H1 (cell line): ENCODE results near the gene SF3B6. TPM values are rescaled to one million over a fixed set of nuclear protein-coding genes. Genes with fewer than 3 reads are reported as not detected.

ENCODE experiments used
- CTCF ChIA-PET: fragments of 300-600 bp; sonication (Branson Sonifier 250); formaldehyde crosslinking; loops from one replicate; lab custom pipeline; 2021; ENCODE audit not compliant: partially characterized antibody; lab: Charles Lee
- POLR2A ChIA-PET: fragments of 300-600 bp; sonication (Branson Sonifier 250); formaldehyde crosslinking; loops from one replicate; lab custom pipeline; 2021; ENCODE audit warnings: inconsistent platforms; ENCODE audit not compliant: partially characterized antibody; lab: Charles Lee
- DNase-seq, 2 experiments: peaks; one replicate each; pipeline versions ENCODE4 v3.0.0 to v3.0.0-alpha.2; 2010 to 2022; ENCODE audit warnings: low spot score in 2 of 2, low read depth in 1 of 2, mixed read lengths in 1 of 2
- FAIRE-seq: peaks from 2 replicates; lab custom pipeline; 2011; peaks lifted over from hg19 to GRCh38; lab: Jason Lieb, UNC
- H2AFZ ChIP-seq: 2 replicates; pipeline ENCODE4 v1.8.1; 2012; ENCODE audit warnings: low read length, inconsistent platforms
- H2AK5ac ChIP-seq: 2 replicates; pipeline ENCODE4 v1.6.1; 2013; ENCODE audit warnings: low read depth, low read length
- H2BK120ac ChIP-seq: replicated peaks from 2 replicates; pipeline ENCODE3; 2013; ENCODE audit warnings: low read depth, low read length, inconsistent platforms
- H2BK12ac ChIP-seq: 2 replicates; pipeline ENCODE4 v1.6.1; 2013; ENCODE audit warnings: low read depth, low read length
- H2BK15ac ChIP-seq: 2 replicates; pipeline ENCODE4 v1.6.1; 2013; ENCODE audit warnings: low read length
- H2BK20ac ChIP-seq: 2 replicates; pipeline ENCODE4 v1.6.1; 2013; ENCODE audit warnings: low read length
- H2BK5ac ChIP-seq: 2 replicates; pipeline ENCODE4 v1.6.1; 2013; ENCODE audit warnings: low read depth, low read length
- H3K14ac ChIP-seq: 2 replicates; pipeline ENCODE4 v1.6.1; 2013; ENCODE audit warnings: inconsistent platforms; ENCODE audit not compliant: insufficient read length
- H3K18ac ChIP-seq: 2 replicates; pipeline ENCODE4 v1.6.1; 2013; ENCODE audit warnings: low read length; ENCODE audit errors: extremely low read depth
- H3K23ac ChIP-seq: 2 replicates; pipeline ENCODE4 v1.6.1; 2013; ENCODE audit warnings: inconsistent platforms; ENCODE audit not compliant: insufficient read length
- H3K23me2 ChIP-seq: 2 replicates; pipeline ENCODE4 v1.6.1; 2013; ENCODE audit warnings: low read depth, low read length
- H3K27ac ChIP-seq: 2 replicates; pipeline ENCODE4 v1.6.1; 2011; ENCODE audit warnings: low read depth, low read length, inconsistent platforms
- H3K27me3 ChIP-seq, 4 experiments: replicated peaks in 1 of 4; 1 replicate in 1 of 4; 2 replicates in 3 of 4; pipeline versions ENCODE4 v1.6.1 to v1.8.1; 2011 to 2013; ENCODE audit warnings: low read length in 3 of 4, mild to moderate bottlenecking in 3 of 4, inconsistent platforms in 2 of 4, mixed read lengths in 2 of 4, moderate library complexity in 1 of 4; ENCODE audit not compliant: control insufficient read depth in 3 of 4, insufficient read depth in 3 of 4; ENCODE audit errors: extremely low read depth in 1 of 4
- H3K36me3 ChIP-seq, 4 experiments: 2 replicates each; pipeline versions ENCODE4 v1.6.1 to v1.8.1; 2011 to 2013; ENCODE audit warnings: mild to moderate bottlenecking in 4 of 4, low read length in 3 of 4, moderate library complexity in 2 of 4, control low read depth in 1 of 4, inconsistent platforms in 1 of 4; ENCODE audit not compliant: insufficient read depth in 4 of 4, control insufficient read depth in 2 of 4
- H3K4ac ChIP-seq: replicated peaks from 2 replicates; pipeline ENCODE3; 2013; ENCODE audit warnings: low read length, low read depth, mixed read lengths, inconsistent platforms; ENCODE audit not compliant: insufficient read length
- H3K4me1 ChIP-seq, 4 experiments: replicated peaks in 1 of 4; 1 replicate in 1 of 4; 2 replicates in 3 of 4; pipeline versions ENCODE4 v1.6.1 to v1.8.1; 2011 to 2013; ENCODE audit warnings: low read length in 3 of 4, inconsistent platforms in 2 of 4, mixed read lengths in 1 of 4; ENCODE audit not compliant: insufficient read depth in 4 of 4, control insufficient read depth in 3 of 4
- H3K4me2 ChIP-seq, 2 experiments: 2 replicates each; pipeline versions ENCODE4 v1.6.1 to v1.8.1; 2011 to 2013; ENCODE audit warnings: low read depth in 2 of 2, low read length in 2 of 2, control low read depth in 1 of 2, inconsistent platforms in 1 of 2, mild to moderate bottlenecking in 1 of 2; ENCODE audit not compliant: insufficient read depth in 1 of 2
- H3K4me3 ChIP-seq, 4 experiments: fragments of 200-600, 300-600 bp in 1 of 4; sonication (generic), shearing (Covaris generic), sonication (Bioruptor Twin) in 1 of 4; 2 replicates each; pipeline versions ENCODE4 v1.5.1 to v1.8.1; 2011 to 2016; ENCODE audit warnings: low read length in 4 of 4, low read depth in 3 of 4, control low read depth in 2 of 4, inconsistent platforms in 2 of 4, mild to moderate bottlenecking in 2 of 4, mixed read lengths in 1 of 4, moderate library complexity in 1 of 4; ENCODE audit not compliant: insufficient read depth in 2 of 4; ENCODE audit errors: extremely low read depth in 1 of 4
- H3K56ac ChIP-seq: replicated peaks from 2 replicates; pipeline ENCODE3; 2013; ENCODE audit warnings: low read depth, mild to moderate bottlenecking, mixed read lengths, low read length, inconsistent platforms; ENCODE audit not compliant: insufficient read length
- H3K79me1 ChIP-seq: 2 replicates; pipeline ENCODE4 v1.6.1; 2013; ENCODE audit warnings: low read depth, low read length, control low read depth
- H3K79me2 ChIP-seq, 2 experiments: 2 replicates each; pipeline versions ENCODE4 v1.6.1 to v1.8.1; 2012 to 2013; ENCODE audit warnings: low read length in 2 of 2, mild to moderate bottlenecking in 2 of 2, inconsistent platforms in 1 of 2; ENCODE audit not compliant: insufficient read depth in 2 of 2, control insufficient read depth in 1 of 2
- H3K9ac ChIP-seq, 4 experiments: replicated peaks in 1 of 4; 1 replicate in 1 of 4; 2 replicates in 3 of 4; pipeline versions ENCODE4 v1.6.1 to v1.8.1; 2011 to 2013; ENCODE audit warnings: low read depth in 3 of 4, low read length in 3 of 4, control low read depth in 2 of 4, mild to moderate bottlenecking in 2 of 4, moderate library complexity in 2 of 4, inconsistent platforms in 1 of 4; ENCODE audit errors: extremely low read depth in 1 of 4
- H3K9me3 ChIP-seq, 2 experiments: 2 replicates each; pipeline versions ENCODE4 v1.6.1 to v1.8.1; 2012 to 2013; ENCODE audit warnings: mild to moderate bottlenecking in 2 of 2, moderate library complexity in 2 of 2, control low read depth in 1 of 2, inconsistent platforms in 1 of 2, low read depth in 1 of 2, low read length in 1 of 2, mixed read lengths in 1 of 2; ENCODE audit not compliant: insufficient read depth in 2 of 2
- H4K20me1 ChIP-seq, 2 experiments: replicated peaks in 1 of 2; 2 replicates each; pipeline versions ENCODE3 to v1.8.1; 2011 to 2013; ENCODE audit warnings: inconsistent platforms in 2 of 2, low read length in 2 of 2, mild to moderate bottlenecking in 1 of 2; ENCODE audit not compliant: insufficient read depth in 2 of 2, control insufficient read depth in 1 of 2
- H4K5ac ChIP-seq: 2 replicates; pipeline ENCODE4 v1.6.1; 2013; ENCODE audit warnings: low read length, low read depth, mixed read lengths, inconsistent platforms; ENCODE audit not compliant: insufficient read length
- H4K8ac ChIP-seq: 2 replicates; pipeline ENCODE4 v1.8.0; 2013; ENCODE audit warnings: mild to moderate bottlenecking, moderate library complexity, low read length, inconsistent platforms; ENCODE audit not compliant: insufficient read depth; ENCODE audit errors: extremely low read depth
- H4K91ac ChIP-seq: replicated peaks from 2 replicates; pipeline ENCODE3; 2013; ENCODE audit warnings: low read length, mixed read lengths, inconsistent platforms; ENCODE audit not compliant: insufficient read length
- ATF3 ChIP-seq: IDR thresholded peaks from 2 replicates; pipeline ENCODE4 v1.6.1; 2011; ENCODE audit warnings: low read depth, mild to moderate bottlenecking, low read length; ENCODE audit not compliant: insufficient read depth
- BCL11A ChIP-seq, 2 experiments: IDR thresholded peaks; one replicate each; pipeline ENCODE4 v1.6.1; 2011; ENCODE audit warnings: low read depth in 2 of 2, low read length in 2 of 2, mild to moderate bottlenecking in 2 of 2
- CBX8 ChIP-seq: fragments of 300-800, 300-1000 bp; sonication (generic); IDR thresholded peaks from 2 replicates; pipeline ENCODE4 v1.7.1; 2016; ENCODE audit warnings: low read depth, low read length, borderline replicate concordance
- CHD2 ChIP-seq: IDR thresholded peaks from 2 replicates; pipeline ENCODE4 v1.6.1; 2012; ENCODE audit warnings: low read length, improper control_type of control experiment
- EZH2 ChIP-seq: fragments of 200-600 bp; sonication (generic); IDR thresholded peaks from 2 replicates; pipeline ENCODE4 v1.7.1; 2012; ENCODE audit warnings: low read depth, mild to moderate bottlenecking, moderate library complexity, low read length, inconsistent platforms; ENCODE audit not compliant: severe bottlenecking
- JUN ChIP-seq: IDR thresholded peaks from 2 replicates; pipeline ENCODE4 v1.6.1; 2011; ENCODE audit warnings: low read depth, mild to moderate bottlenecking, improper control_type of control experiment, low read length
- RAD21 ChIP-seq, 2 experiments: IDR thresholded peaks in 1 of 2; conservative IDR thresholded peaks in 1 of 2; 2 replicates each; pipeline ENCODE4 v1.6.1; 2011; ENCODE audit warnings: low read depth in 2 of 2, low read length in 2 of 2, improper control_type of control experiment in 1 of 2, inconsistent platforms in 1 of 2, mild to moderate bottlenecking in 1 of 2, moderate library complexity in 1 of 2
- RFX5 ChIP-seq: IDR thresholded peaks from 2 replicates; pipeline ENCODE4 v1.6.1; 2011; ENCODE audit warnings: low read depth, low read length, improper control_type of control experiment, borderline replicate concordance
- SIRT6 ChIP-seq: IDR thresholded peaks from one replicate; pipeline ENCODE4 v1.7.1; 2012; ENCODE audit warnings: low read length, inconsistent platforms
- SP4 ChIP-seq: IDR thresholded peaks from 2 replicates; pipeline ENCODE4 v1.6.1; 2012; ENCODE audit warnings: low read length, inconsistent platforms
- TAF7 ChIP-seq: optimal IDR thresholded peaks from 2 replicates; pipeline ENCODE3; 2011; ENCODE audit warnings: low read depth, mild to moderate bottlenecking, inconsistent platforms, low read length, moderate library complexity, borderline replicate concordance
- TEAD4 ChIP-seq: IDR thresholded peaks from 2 replicates; pipeline ENCODE4 v1.6.1; 2012; ENCODE audit warnings: low read depth, low read length, inconsistent platforms, mixed read lengths
- ZNF274 ChIP-seq: IDR thresholded peaks from 2 replicates; pipeline ENCODE4 v1.7.0; 2012; ENCODE audit warnings: low read length, borderline replicate concordance; ENCODE audit errors: extremely low read depth
- WGBS, 2 experiments: shearing (Covaris generic) in 1 of 2; methylation state at CpG; one replicate each; pipeline versions ENCODE4 v1.1.6 to v1.1.7; 2013 to 2015; ENCODE audit warnings: low lambda C conversion rate in 2 of 2, mixed read lengths in 2 of 2, inconsistent platforms in 1 of 2, low coverage in 1 of 2, missing lambda C conversion rate in 1 of 2; ENCODE audit not compliant: insufficient replicate concordance in 2 of 2, insufficient coverage in 1 of 2, insufficient read length in 1 of 2; ENCODE audit errors: extremely low coverage in 1 of 2, missing lambda C conversion rate in 1 of 2; 5-methylcytosine and 5-hydroxymethylcytosine counted together
- polyA plus RNA-seq, 7 experiments: library from polyadenylated mRNA; depleted of rRNA in 3 of 7; stranded (reverse) in 5 of 7; unstranded in 2 of 7; fragments of >200 nt in 5 of 7; fragments of 200-250 nt in 2 of 7; gene quantifications; 1 replicate in 5 of 7; 2 replicates in 1 of 7; 4 replicates in 1 of 7; pipeline versions ENCODE4 v1.2.1 to v1.2.3, GENCODE V29; 2011 to 2013; ENCODE audit warnings: missing spikeins in 2 of 7, mixed read lengths in 2 of 7
- total RNA-seq: library from RNA; stranded (reverse); fragmentation: NEBNext Ultra II Directional; extraction: Animal tissue kit (Norgen Biotek cat#: 25700); gene quantifications from 2 replicates; pipeline ENCODE4 v1.2.1, GENCODE V29; 2021

The SF3B6 gene
- total and polyA plus RNA-seq, 2 of the 8 experiments (the other 6 are each of a cell fraction or from before 2014, with no cell fraction given) = 126 to 155 TPM

DNA sequence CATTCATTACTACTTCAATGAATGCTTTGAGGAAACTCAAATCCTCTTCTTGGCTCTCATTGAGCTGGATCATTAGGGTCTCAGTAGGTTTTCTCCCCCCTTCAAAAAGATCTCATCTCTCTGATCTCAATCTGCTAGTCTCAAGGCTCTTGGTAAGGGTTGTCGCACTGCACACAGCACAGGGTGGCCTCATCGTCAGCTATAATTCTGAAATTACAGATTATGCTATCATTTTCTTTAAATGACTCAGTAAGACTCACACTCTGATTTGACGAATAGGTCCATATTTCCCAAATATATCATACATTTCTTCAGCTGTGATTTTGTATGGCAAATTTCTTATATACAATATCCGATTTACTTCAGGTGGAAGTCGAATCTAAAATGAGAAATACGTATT is 2.3 kb downstream of the SF3B6 start:
- Histone ChIP-seq H4K8ac (no peak overlapping the region), H2AK5ac (no peak overlapping the region), H3K27me3 (no peaks in the 10 kb centered on the region), H4K91ac (no peak overlapping the region), H3K18ac (no peak overlapping the region), H3K23me2 (peaks cover 5% of the 10 kb centered on the region; the same call in 1 of the 2 replicates), H3K4me3 (no peak overlapping the region), H3K79me2 (peaks cover 0 to 27% of the 10 kb centered on the region in 2 experiments; a peak in 2 of 4 replicates), H2BK20ac (no peak overlapping the region), H2AFZ (no peak overlapping the region), H3K9ac (no peak overlapping the region), H3K56ac (no peak overlapping the region), H4K5ac (no peak overlapping the region), H3K79me1 (no peaks in the 10 kb centered on the region; the same call in 1 of the 2 replicates), H2BK5ac (no peak overlapping the region), H3K14ac (no peak overlapping the region), H4K20me1 (peaks cover 0 to 2% of the 10 kb centered on the region in 2 experiments), H2BK12ac (no peak overlapping the region), H2BK120ac (no peak overlapping the region), H3K23ac (no peak overlapping the region), H3K9me3 (no peaks in the 10 kb centered on the region), H3K4me2 (no peak overlapping the region; a peak in 1 of 4 replicates), H3K36me3 (peaks cover 0 to 32% (median 18%) of the 10 kb centered on the region in 4 experiments; a peak in 7 of 8 replicates), H2BK15ac (no peak overlapping the region), H3K27ac (no peak overlapping the region), H3K4ac (no peak overlapping the region), H3K4me1 (peaks cover 0 to 7% (median 2%) of the 10 kb centered on the region in 4 experiments; a peak in 4 of 7 replicates)
- 93% methylated on average over 6 of the region's 6 CpGs; no CpG with 5 or more reads in 1 of the 2 experiments for WGBS, 2 experiments
- FAIRE-seq (no peak), DNase-seq (no peak)
- ChIA-PET CTCF (interaction anchor here (0.9 to 1.0 kb wide), 2 partner anchors 10 to 13 kb away, joined by 3 to 4 read pairs; no protein-coding TSS in a partner anchor), POLR2A (interaction anchor here (0.6 to 2.8 kb wide), 10 partner anchors 9 to 146 kb away, joined by 3 to 14 read pairs (median 5); partner anchors contain the start of genes ATAD2B, TP53I3, UBXN2A and WDCP)
- TF ChIP-seq RFX5 = no peak
- no peak for TF ChIP-seq TEAD4
- no peak for TF ChIP-seq EZH2
- TF ChIP-seq ATF3 = no peak
- no peak for TF ChIP-seq ZNF274
- no peak for TF ChIP-seq TAF7
- TF ChIP-seq SIRT6 = no peak
- TF ChIP-seq RAD21 (IDR thresholded peaks at IDR 0.05 in 1 of 2, conservative IDR thresholded peaks at IDR 0.05 in 1 of 2; ENCODE audit: low read depth in 2 of 2, low read length in 2 of 2) = no peak
- no peak for TF ChIP-seq JUN
- TF ChIP-seq CBX8 = no peak
- TF ChIP-seq BCL11A (IDR thresholded peaks at IDR 0.05; ENCODE audit: low read depth in 2 of 2, low read length in 2 of 2) = no peak
- TF ChIP-seq CHD2 = no peak
- TF ChIP-seq SP4 = no peak
